OCI-LY7 (cell line): ENCODE data around the gene NALCN. TPM values are rescaled to one million over a fixed set of nuclear protein-coding genes. Genes with fewer than 3 reads are reported as not detected.

ENCODE experiments used
- BruUV-seq: library from RNA; stranded (reverse); fragments of 400-500 nt; replicated peaks from 2 replicates; lab custom pipeline; 2021; lab: Mats Ljungman, UMichigan
- CTCF ChIA-PET: fragments of 300-600 bp; sonication (Branson Sonifier 250); formaldehyde crosslinking; loops from one replicate; lab custom pipeline; 2022; ENCODE audit warnings: antibody characterized with exemption; ENCODE audit not compliant: unreplicated experiment; lab: Charles Lee
- POLR2A ChIA-PET: fragments of 300-600 bp; sonication (Branson Sonifier 250); formaldehyde crosslinking; loops from one replicate; lab custom pipeline; 2022; ENCODE audit warnings: antibody characterized with exemption; lab: Charles Lee
- DNase-seq: peaks from one replicate; pipeline ENCODE4 v3.0.0-alpha.2; 2015; ENCODE audit warnings: low spot score
- H2AFZ ChIP-seq: fragments of 200-600 bp; sonication (generic), shearing (Covaris generic); 2 replicates; pipeline ENCODE4 v1.6.1; 2014; ENCODE audit warnings: mild to moderate bottlenecking, antibody characterized with exemption, low read length, moderate library complexity
- H3K27ac ChIP-seq: fragments of 200-600 bp; sonication (generic); 2 replicates; pipeline ENCODE4 v1.5.1; 2014; ENCODE audit warnings: mixed run types, low read depth, mild to moderate bottlenecking, moderate library complexity, low read length, inconsistent platforms; ENCODE audit not compliant: poor library complexity, severe bottlenecking
- H3K36me3 ChIP-seq: fragments of 200-600 bp; sonication (generic); 2 replicates; pipeline ENCODE4 v1.6.1; 2014; ENCODE audit warnings: mild to moderate bottlenecking, antibody characterized with exemption, low read length, moderate library complexity, mixed read lengths; ENCODE audit not compliant: insufficient read depth
- H3K4me1 ChIP-seq: fragments of 200-600 bp; sonication (generic); 2 replicates; pipeline ENCODE4 v1.5.1; 2014; ENCODE audit warnings: mild to moderate bottlenecking, low read length; ENCODE audit not compliant: insufficient read depth, poor library complexity, severe bottlenecking
- H3K4me2 ChIP-seq: fragments of 200-600 bp; sonication (generic); 2 replicates; pipeline ENCODE4 v1.6.1; 2014; ENCODE audit warnings: mild to moderate bottlenecking, low read length
- H3K4me3 ChIP-seq: fragments of 200-600 bp; sonication (generic); 2 replicates; pipeline ENCODE4 v1.5.1; 2014; ENCODE audit warnings: mild to moderate bottlenecking, low read depth, low read length; ENCODE audit not compliant: poor library complexity, severe bottlenecking
- H3K79me2 ChIP-seq: fragments of 200-600 bp; sonication (generic); 2 replicates; pipeline ENCODE4 v1.6.1; 2016; ENCODE audit warnings: low read depth, mild to moderate bottlenecking, low read length, moderate library complexity, mixed read lengths; ENCODE audit not compliant: insufficient read depth
- H3K9me2 ChIP-seq: fragments of 200-600 bp; sonication (generic); 2 replicates; pipeline ENCODE4 v1.6.1; 2016; ENCODE audit warnings: mild to moderate bottlenecking, low read length, mixed read lengths; ENCODE audit not compliant: insufficient read depth
- H3K9me3 ChIP-seq: fragments of 200-600 bp; sonication (generic); 2 replicates; pipeline ENCODE4 v1.6.1; 2014; ENCODE audit warnings: mild to moderate bottlenecking, mixed run types, low read length, mixed read lengths
- H4K20me1 ChIP-seq: fragments of 200-600 bp; sonication (generic); 2 replicates; pipeline ENCODE4 v1.6.1; 2014; ENCODE audit warnings: mild to moderate bottlenecking, antibody characterized with exemption, low read length, moderate library complexity, mixed read lengths; ENCODE audit not compliant: insufficient read depth
- CTCF ChIP-seq: fragments of 200-600 bp; sonication (generic); conservative IDR thresholded peaks from 2 replicates; pipeline ENCODE4 v1.5.1; 2014; ENCODE audit warnings: mild to moderate bottlenecking, antibody characterized with exemption, low read length, moderate library complexity, mixed read lengths
- EZH2phosphoT487 ChIP-seq: fragments of 200-600 bp; sonication (generic); IDR thresholded peaks from 2 replicates; pipeline ENCODE4 v1.6.1; 2018; ENCODE audit warnings: low read depth, borderline replicate concordance, mild to moderate bottlenecking, mixed run types, antibody characterized with exemption, low read length, moderate library complexity, mixed read lengths
- intact Hi-C: fragments of 100-400 bp; cut with micrococcal nuclease; formaldehyde crosslinking; loops from one replicate; pipeline ENCODE4 v1.10.0; 2022; ENCODE audit not compliant: unreplicated experiment
- total RNA-seq, 2 experiments: library from RNA; depleted of rRNA in 1 of 2; stranded (reverse); fragments of >200 nt in 1 of 2; shearing (Covaris generic) in 1 of 2; gene quantifications; 2 replicates each; pipeline ENCODE4 v1.2.3, GENCODE V29; 2014 to 2022

NALCN gene
- total RNA-seq, 2 experiments from 2014 or later: not detected

GRCh38 chr13:101434486-101434885 is 18.2 kb upstream of the NALCN start:
- no TSS peak for BruUV-seq
- CTCF ChIA-PET: no interaction called here
- H3K4me2 ChIP-seq: no peak overlapping the region
- no peaks in the 10 kb centered on the region for H3K9me3 ChIP-seq
- no peak overlapping the region for H2AFZ ChIP-seq
- H3K9me2 ChIP-seq: no peaks in the 10 kb centered on the region
- no peaks in the 10 kb centered on the region for H4K20me1 ChIP-seq
- H3K27ac ChIP-seq: no peak overlapping the region
- no peaks in the 10 kb centered on the region for H3K4me1 ChIP-seq
- POLR2A ChIA-PET: no interaction called here
- DNase-seq: no peak
- no peaks in the 10 kb centered on the region for H3K36me3 ChIP-seq
- TF ChIP-seq EZH2phosphoT487 (no peak), CTCF (no peak)
- intact Hi-C loops: no loop called here
- H3K79me2 ChIP-seq: no peaks in the 10 kb centered on the region
- H3K4me3 ChIP-seq: no peak overlapping the region

- no peak for TF ChIP-seq EZH2phosphoT487
- TF ChIP-seq CTCF: no peak
- POLR2A ChIA-PET: no interaction called here
- BruUV-seq: no TSS peak
- no peaks in the 10 kb centered on the region for H3K79me2 ChIP-seq
- no peaks in the 10 kb centered on the region for H4K20me1 ChIP-seq
- no peak overlapping the region for H3K4me2 ChIP-seq
- H3K9me2 ChIP-seq: no peaks in the 10 kb centered on the region
- H3K9me3 ChIP-seq: no peaks in the 10 kb centered on the region
- no peak overlapping the region for H3K27ac ChIP-seq
- H3K4me3 ChIP-seq: no peak overlapping the region
- no peak overlapping the region for H2AFZ ChIP-seq
- DNase-seq: no peak
- no peaks in the 10 kb centered on the region for H3K36me3 ChIP-seq
- CTCF ChIA-PET: no interaction called here
- intact Hi-C loops: no loop called here
- no peaks in the 10 kb centered on the region for H3K4me1 ChIP-seq
Measured at GRCh38 chr13:101433895-101434294, 17.6 kb upstream of the NALCN start.

GRCh38 chr13:101429733-101430132 is 13.4 kb upstream of the NALCN start:
- no peaks in the 10 kb centered on the region for H3K36me3 ChIP-seq
- POLR2A ChIA-PET: interaction anchor here (0.7 kb wide), 1 partner anchor 9 kb away, joined by 3 read pairs; no protein-coding TSS in a partner anchor
- intact Hi-C loops: no loop called here
- no peak for DNase-seq
- no peak overlapping the region for H2AFZ ChIP-seq
- no peaks in the 10 kb centered on the region for H4K20me1 ChIP-seq
- no peaks in the 10 kb centered on the region for H3K79me2 ChIP-seq
- no TSS peak for BruUV-seq
- TF ChIP-seq CTCF: no peak
- TF ChIP-seq EZH2phosphoT487: no peak
- no peaks in the 10 kb centered on the region for H3K4me1 ChIP-seq
- no peaks in the 10 kb centered on the region for H3K9me2 ChIP-seq
- CTCF ChIA-PET: no interaction called here
- H3K4me2 ChIP-seq: no peak overlapping the region
- H3K27ac ChIP-seq: no peak overlapping the region
- H3K4me3 ChIP-seq: no peak overlapping the region
- H3K9me3 ChIP-seq: no peaks in the 10 kb centered on the region
